ENCODE data around the gene CCM2.

Gene CCM2

GRCh38 chr7:44970523-44971051 is 29.4 kb upstream of the CCM2 start:
- no peak overlapping the region for H3K4me3 ChIP-seq (ENCODE audit: low read length)
- H3K4me1 ChIP-seq (ENCODE audit: control insufficient read depth, insufficient read depth, low read length) = no peaks in the 10 kb centered on the region
- H3K9me3 ChIP-seq (ENCODE audit: control insufficient read depth, low read length) = no peaks in the 10 kb centered on the region
- H3K9ac ChIP-seq (ENCODE audit: low read length) = no peak overlapping the region
- no peaks in the 10 kb centered on the region for H3K36me3 ChIP-seq (ENCODE audit: control insufficient read depth, insufficient read depth, low read length, severe bottlenecking)
- no peak for DNase-seq (ENCODE audit: low read depth)
- H3K27me3 ChIP-seq (replicated peaks; ENCODE audit: control insufficient read depth, insufficient read depth, low read length) = peaks cover 21% of the 10 kb centered on the region

DNA sequence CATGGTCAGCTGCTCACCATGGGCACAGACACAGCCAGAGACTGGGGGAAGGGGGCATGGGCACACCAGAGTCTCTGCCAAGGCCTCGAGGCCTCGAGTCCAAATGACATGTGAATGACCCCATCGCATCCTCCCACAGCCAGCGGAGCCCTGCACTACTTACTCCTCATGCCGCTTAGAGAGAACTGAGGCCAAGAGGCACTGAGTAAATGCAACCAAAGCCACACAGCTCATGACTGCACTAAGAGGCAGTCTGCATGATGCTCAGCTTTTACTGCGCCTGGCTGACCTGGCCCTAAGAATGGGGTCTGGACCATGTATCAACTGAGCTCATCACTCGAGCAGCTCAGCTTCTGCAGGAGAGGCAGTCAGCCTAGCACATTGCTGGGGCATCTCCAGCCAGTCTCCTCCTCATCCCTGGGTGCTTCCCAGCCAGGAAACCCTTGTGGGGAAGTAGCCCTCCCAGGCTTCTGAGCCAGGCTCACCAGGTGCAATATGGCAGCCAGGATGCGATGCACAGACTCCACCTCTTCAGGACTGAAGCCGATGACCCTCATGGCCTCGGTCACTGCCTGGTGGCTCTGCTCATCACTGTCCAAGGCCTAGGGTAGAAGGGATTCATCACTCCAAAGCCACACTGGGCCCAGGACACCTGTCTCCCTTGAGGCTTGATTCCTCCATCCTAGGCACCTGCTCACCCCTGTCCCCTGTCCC is 28.7 kb upstream of the CCM2 start:
- Histone ChIP-seq H3K4me3 (ENCODE audit: low read length) (no peak overlapping the region), H3K9ac (ENCODE audit: low read length) (no peak overlapping the region)
- DNase-seq (ENCODE audit: low read depth) = no peak

DNA sequence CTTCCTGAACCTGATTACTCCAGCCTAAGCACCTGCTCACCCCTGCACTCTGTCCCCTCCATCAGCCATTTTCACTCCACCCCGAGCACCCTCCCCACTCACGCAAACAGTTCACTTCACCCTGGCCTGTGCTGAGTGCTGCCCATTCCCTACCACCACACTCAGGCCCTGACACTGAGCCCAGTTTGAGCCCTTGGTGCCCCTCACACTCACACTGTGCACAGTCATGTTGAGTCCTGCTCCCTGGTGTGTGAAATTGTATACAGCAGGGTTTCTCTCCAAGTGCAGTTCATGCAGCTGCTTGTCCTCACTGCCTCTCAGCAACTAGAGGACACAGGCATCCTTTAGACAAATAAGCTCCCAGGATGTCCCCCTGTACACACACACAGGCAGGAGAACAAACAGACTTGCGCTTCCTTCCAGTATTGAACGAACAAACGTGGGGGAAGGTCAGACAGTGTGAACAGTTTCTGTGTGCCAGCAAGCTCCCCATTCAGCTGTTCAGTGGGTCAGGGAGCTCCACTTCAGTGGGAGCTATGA is 28.0 kb upstream of the CCM2 start:
- Histone ChIP-seq H3K9me3 (ENCODE audit: control insufficient read depth, low read length) (no peaks in the 10 kb centered on the region), H3K9ac (ENCODE audit: low read length) (no peak overlapping the region), H3K4me1 (ENCODE audit: control insufficient read depth, insufficient read depth, low read length) (no peaks in the 10 kb centered on the region), H3K36me3 (ENCODE audit: control insufficient read depth, insufficient read depth, low read length, severe bottlenecking) (no peaks in the 10 kb centered on the region), H3K4me3 (ENCODE audit: low read length) (no peak overlapping the region), H3K27me3 (replicated peaks; ENCODE audit: control insufficient read depth, insufficient read depth, low read length) (peaks cover 12% of the 10 kb centered on the region)
- DNase-seq (ENCODE audit: low read depth) = no peak

More for the DNA sequence above, 28.7 kb upstream of the CCM2 start:
- H3K36me3 ChIP-seq (ENCODE audit: control insufficient read depth, insufficient read depth, low read length, severe bottlenecking) = no peaks in the 10 kb centered on the region
- H3K9me3 ChIP-seq (ENCODE audit: control insufficient read depth, low read length) = no peaks in the 10 kb centered on the region
- no peaks in the 10 kb centered on the region for H3K4me1 ChIP-seq (ENCODE audit: control insufficient read depth, insufficient read depth, low read length)
- H3K27me3 ChIP-seq (replicated peaks; ENCODE audit: control insufficient read depth, insufficient read depth, low read length) = peaks cover 16% of the 10 kb centered on the region

GRCh38 chr7:44972562-44972961 is 27.4 kb upstream of the CCM2 start:
- DNase-seq (ENCODE audit: low read depth) = no peak

GRCh38 chr7:44973610-44974401 is 26.2 kb upstream of the CCM2 start:
- no peaks in the 10 kb centered on the region for H3K9me3 ChIP-seq (ENCODE audit: control insufficient read depth, low read length)
- H3K4me3 ChIP-seq (ENCODE audit: low read length) = no peak overlapping the region
- H3K36me3 ChIP-seq (ENCODE audit: control insufficient read depth, insufficient read depth, low read length, severe bottlenecking) = no peaks in the 10 kb centered on the region
- H3K27me3 ChIP-seq (replicated peaks; ENCODE audit: control insufficient read depth, insufficient read depth, low read length) = peaks cover 12% of the 10 kb centered on the region
- DNase-seq (ENCODE audit: low read depth) = peak; percentile 31
- no peaks in the 10 kb centered on the region for H3K4me1 ChIP-seq (ENCODE audit: control insufficient read depth, insufficient read depth, low read length)
- no peak overlapping the region for H3K9ac ChIP-seq (ENCODE audit: low read length)

More at GRCh38 chr7:44972562-44972961, 27.4 kb upstream of the CCM2 start:
- H3K27me3 ChIP-seq (replicated peaks; ENCODE audit: control insufficient read depth, insufficient read depth, low read length) = peaks cover 12% of the 10 kb centered on the region
- no peak overlapping the region for H3K9ac ChIP-seq (ENCODE audit: low read length)
- no peaks in the 10 kb centered on the region for H3K9me3 ChIP-seq (ENCODE audit: control insufficient read depth, low read length)
- H3K4me1 ChIP-seq (ENCODE audit: control insufficient read depth, insufficient read depth, low read length) = no peaks in the 10 kb centered on the region
- H3K36me3 ChIP-seq (ENCODE audit: control insufficient read depth, insufficient read depth, low read length, severe bottlenecking) = no peaks in the 10 kb centered on the region
- no peak overlapping the region for H3K4me3 ChIP-seq (ENCODE audit: low read length)

DNA sequence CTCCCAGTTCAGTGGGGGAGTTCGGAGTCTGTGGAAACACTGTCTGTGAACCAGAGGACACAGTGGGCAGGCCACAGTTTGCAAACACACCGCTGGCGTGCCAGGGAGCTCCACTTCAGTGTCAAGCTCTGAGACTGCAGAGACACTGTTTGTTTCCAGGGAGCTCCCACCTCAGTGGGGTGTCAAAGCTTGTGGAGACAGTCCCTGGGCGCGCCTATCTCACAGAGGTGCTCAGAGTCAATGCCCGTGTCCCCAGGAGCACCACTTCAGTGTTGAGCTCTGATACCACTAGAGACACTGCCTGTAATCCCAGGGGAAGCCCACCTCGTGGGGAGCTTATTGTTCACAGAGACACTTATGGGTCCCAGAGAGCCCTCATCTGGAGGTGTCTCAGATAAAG is 25.5 kb upstream of the CCM2 start:
- Histone ChIP-seq H3K9me3 (ENCODE audit: control insufficient read depth, low read length) (no peaks in the 10 kb centered on the region), H3K9ac (ENCODE audit: low read length) (no peak overlapping the region), H3K4me1 (ENCODE audit: control insufficient read depth, insufficient read depth, low read length) (peaks cover 2% of the 10 kb centered on the region), H3K4me3 (ENCODE audit: low read length) (no peak overlapping the region), H3K36me3 (ENCODE audit: control insufficient read depth, insufficient read depth, low read length, severe bottlenecking) (no peaks in the 10 kb centered on the region), H3K27me3 (replicated peaks; ENCODE audit: control insufficient read depth, insufficient read depth, low read length) (peaks cover 12% of the 10 kb centered on the region)
- DNase-seq (ENCODE audit: low read depth) = no peak

- peaks cover 12% of the 10 kb centered on the region for H3K4me1 ChIP-seq (ENCODE audit: control insufficient read depth, insufficient read depth, low read length)
- H3K9ac ChIP-seq (ENCODE audit: low read length) = no peak overlapping the region
- H3K36me3 ChIP-seq (ENCODE audit: control insufficient read depth, insufficient read depth, low read length, severe bottlenecking) = no peaks in the 10 kb centered on the region
- no peaks in the 10 kb centered on the region for H3K9me3 ChIP-seq (ENCODE audit: control insufficient read depth, low read length)
- DNase-seq (ENCODE audit: low read depth) = no peak
- peaks cover 12% of the 10 kb centered on the region for H3K27me3 ChIP-seq (replicated peaks; ENCODE audit: control insufficient read depth, insufficient read depth, low read length)
- no peak overlapping the region for H3K4me3 ChIP-seq (ENCODE audit: low read length)
Observed at GRCh38 chr7:44975331-44976039, 24.5 kb upstream of the CCM2 start.

DNA sequence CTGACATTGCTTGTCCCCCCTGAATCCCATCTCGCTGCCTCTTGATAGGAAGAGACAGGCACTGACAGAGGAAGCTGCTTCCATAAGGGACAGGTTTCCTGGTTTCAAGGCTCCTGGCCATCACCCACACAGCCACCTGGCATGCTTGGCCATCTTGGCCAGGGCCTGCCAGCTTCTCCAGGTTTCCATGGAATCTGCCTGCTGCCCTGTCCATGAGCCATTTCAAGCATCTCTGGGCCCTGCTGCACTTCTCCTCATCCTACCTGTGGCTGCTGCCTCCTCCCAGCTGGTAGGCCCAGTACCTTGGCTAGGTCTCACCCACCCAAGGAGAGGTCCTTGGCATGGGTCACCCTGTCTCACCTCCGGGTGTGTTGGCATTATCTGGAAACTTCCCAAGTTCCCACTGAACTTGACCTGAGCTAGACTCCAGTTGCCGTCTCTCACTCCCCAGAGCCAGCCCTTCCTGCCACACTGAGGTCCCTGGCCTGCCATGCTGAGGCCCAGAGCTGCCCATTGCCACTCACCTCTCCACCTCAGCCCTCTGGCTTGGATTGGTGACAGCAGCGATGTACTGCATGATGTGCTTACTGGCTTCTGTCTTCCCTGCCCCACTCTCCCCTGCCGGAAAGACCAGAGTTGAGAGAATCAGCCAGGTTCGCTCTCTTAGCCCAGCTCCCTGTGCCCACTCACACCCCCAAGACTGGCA is 23.8 kb upstream of the CCM2 start:
- Histone ChIP-seq H3K27me3 (replicated peaks; ENCODE audit: control insufficient read depth, insufficient read depth, low read length) (peaks cover 12% of the 10 kb centered on the region), H3K4me3 (ENCODE audit: low read length) (no peak overlapping the region), H3K9me3 (ENCODE audit: control insufficient read depth, low read length) (no peaks in the 10 kb centered on the region), H3K4me1 (ENCODE audit: control insufficient read depth, insufficient read depth, low read length) (peaks cover 19% of the 10 kb centered on the region), H3K9ac (ENCODE audit: low read length) (no peak overlapping the region), H3K36me3 (ENCODE audit: control insufficient read depth, insufficient read depth, low read length, severe bottlenecking) (peaks cover under 1% of the 10 kb centered on the region)
- no peak for DNase-seq (ENCODE audit: low read depth)

DNA sequence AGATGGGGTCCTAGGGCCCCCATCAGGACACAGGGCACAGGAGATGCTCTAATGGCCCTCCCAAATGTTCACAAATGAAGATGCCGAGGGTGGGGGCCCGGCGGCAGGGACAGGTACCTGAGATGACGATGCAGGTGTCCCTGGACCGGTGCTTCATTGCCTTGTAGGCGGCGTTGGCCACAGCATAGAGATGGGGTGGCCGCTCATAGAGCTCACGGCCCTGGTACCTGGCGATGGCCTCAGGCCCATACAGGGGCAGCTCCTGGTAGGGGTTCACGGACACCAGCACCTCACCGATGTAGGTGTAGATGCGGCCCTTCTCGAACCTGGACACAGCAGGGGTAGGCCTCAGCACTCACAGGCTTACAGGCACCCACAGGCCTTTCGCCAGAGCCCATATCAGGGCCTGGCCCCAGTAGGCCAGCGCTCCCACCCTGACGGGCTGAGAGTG is 23.2 kb upstream of the CCM2 start:
- no peak overlapping the region for H3K4me3 ChIP-seq (ENCODE audit: low read length)
- peaks cover 19% of the 10 kb centered on the region for H3K4me1 ChIP-seq (ENCODE audit: control insufficient read depth, insufficient read depth, low read length)
- peaks cover 6% of the 10 kb centered on the region for H3K36me3 ChIP-seq (ENCODE audit: control insufficient read depth, insufficient read depth, low read length, severe bottlenecking)
- H3K9ac ChIP-seq (ENCODE audit: low read length) = no peak overlapping the region
- peaks cover 12% of the 10 kb centered on the region for H3K27me3 ChIP-seq (replicated peaks; ENCODE audit: control insufficient read depth, insufficient read depth, low read length)
- no peak for DNase-seq (ENCODE audit: low read depth)
- H3K9me3 ChIP-seq (ENCODE audit: control insufficient read depth, low read length) = no peaks in the 10 kb centered on the region

GRCh38 chr7:44977304-44977958 is 22.6 kb upstream of the CCM2 start:
- Histone ChIP-seq H3K36me3 (ENCODE audit: control insufficient read depth, insufficient read depth, low read length, severe bottlenecking) (peaks cover 11% of the 10 kb centered on the region), H3K9ac (ENCODE audit: low read length) (no peak overlapping the region), H3K4me1 (ENCODE audit: control insufficient read depth, insufficient read depth, low read length) (peaks cover 19% of the 10 kb centered on the region), H3K4me3 (ENCODE audit: low read length) (no peak overlapping the region), H3K27me3 (replicated peaks; ENCODE audit: control insufficient read depth, insufficient read depth, low read length) (peaks cover 12% of the 10 kb centered on the region), H3K9me3 (ENCODE audit: control insufficient read depth, low read length) (no peaks in the 10 kb centered on the region)
- no peak for DNase-seq (ENCODE audit: low read depth)

Data from adipocyte (in vitro differentiated cells).